DOHH2 (cell line): Measurements from ENCODE around the gene ROS1.

Experiments used
- EZH2phosphoT487 ChIP-seq: fragments of 200-600 bp; sonication (generic); IDR thresholded peaks from 2 replicates; pipeline ENCODE4 v1.6.1; 2017; ENCODE audit warnings: borderline replicate concordance, mild to moderate bottlenecking, antibody characterized with exemption, low read length, moderate library complexity, mixed read lengths
- TF ChIP-seq, protein P1 (sequence below): fragments of 200-600 bp; sonication (generic); IDR thresholded peaks from one replicate; pipeline ENCODE4 v1.5.1; 2014; ENCODE audit warnings: antibody characterized with exemption, mild to moderate bottlenecking, low read depth, low read length; ENCODE audit not compliant: poor library complexity, severe bottlenecking

DNA sequence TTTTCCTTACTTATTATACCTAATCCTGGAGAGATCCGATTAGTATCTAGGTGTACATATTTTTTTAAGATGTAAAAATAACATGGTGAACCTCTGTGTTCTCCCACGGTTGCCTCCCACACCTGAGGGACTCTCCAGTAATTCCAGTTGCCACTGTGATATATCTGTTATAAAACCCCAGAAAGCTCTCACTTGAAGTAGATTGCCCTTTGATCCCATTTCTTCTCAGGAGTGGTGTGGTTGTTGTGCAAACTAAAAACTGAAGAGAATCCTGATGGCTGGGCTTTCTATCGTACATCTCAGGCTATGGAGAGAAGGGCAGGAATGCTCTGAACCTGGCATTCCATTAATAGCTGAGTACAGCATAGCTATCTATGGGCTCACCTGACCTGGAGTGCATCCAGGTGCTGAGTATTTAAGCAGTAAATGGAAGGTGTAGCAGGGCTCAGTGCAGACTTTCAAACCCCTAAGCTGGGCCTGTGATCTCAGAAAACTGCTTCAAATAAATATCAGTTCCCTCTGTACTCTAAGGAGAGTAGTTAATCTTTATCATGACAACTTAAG, 119.4 kb downstream of the ROS1 start:
- TF ChIP-seq, protein P1, sequence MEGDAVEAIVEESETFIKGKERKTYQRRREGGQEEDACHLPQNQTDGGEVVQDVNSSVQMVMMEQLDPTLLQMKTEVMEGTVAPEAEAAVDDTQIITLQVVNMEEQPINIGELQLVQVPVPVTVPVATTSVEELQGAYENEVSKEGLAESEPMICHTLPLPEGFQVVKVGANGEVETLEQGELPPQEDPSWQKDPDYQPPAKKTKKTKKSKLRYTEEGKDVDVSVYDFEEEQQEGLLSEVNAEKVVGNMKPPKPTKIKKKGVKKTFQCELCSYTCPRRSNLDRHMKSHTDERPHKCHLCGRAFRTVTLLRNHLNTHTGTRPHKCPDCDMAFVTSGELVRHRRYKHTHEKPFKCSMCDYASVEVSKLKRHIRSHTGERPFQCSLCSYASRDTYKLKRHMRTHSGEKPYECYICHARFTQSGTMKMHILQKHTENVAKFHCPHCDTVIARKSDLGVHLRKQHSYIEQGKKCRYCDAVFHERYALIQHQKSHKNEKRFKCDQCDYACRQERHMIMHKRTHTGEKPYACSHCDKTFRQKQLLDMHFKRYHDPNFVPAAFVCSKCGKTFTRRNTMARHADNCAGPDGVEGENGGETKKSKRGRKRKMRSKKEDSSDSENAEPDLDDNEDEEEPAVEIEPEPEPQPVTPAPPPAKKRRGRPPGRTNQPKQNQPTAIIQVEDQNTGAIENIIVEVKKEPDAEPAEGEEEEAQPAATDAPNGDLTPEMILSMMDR = no peak
- no peak for TF ChIP-seq EZH2phosphoT487
